HCT116 (cell line): ENCODE data around the gene PGGHG. TPM values are rescaled to one million over a fixed set of nuclear protein-coding genes. Genes with fewer than 3 reads are reported as not detected.

Experiments used
- ATAC-seq: fragments of 200-7000 bp; cut with Tn5 transposase; 2 replicates; pipeline ENCODE4 v1.9.1; 2020; ENCODE audit warnings: mild to moderate bottlenecking, moderate library complexity
- BruUV-seq: library from RNA; stranded (reverse); fragments of 400-500 nt; replicated peaks from 2 replicates; lab custom pipeline; 2021; lab: Mats Ljungman, UMichigan
- CTCF ChIA-PET: fragments of 300-600 bp; sonication (Branson Sonifier 250); formaldehyde crosslinking; loops from one replicate; lab custom pipeline; 2021; ENCODE audit warnings: antibody characterized with exemption; lab: Charles Lee
- POLR2A ChIA-PET: fragments of 300-600, 350-600 bp; sonication (Branson Sonifier 250); formaldehyde crosslinking; loops from one replicate; lab custom pipeline; 2021; ENCODE audit warnings: antibody characterized with exemption; lab: Charles Lee
- RAD21 ChIA-PET, 2 experiments: fragments of 300-600 bp; sonication (Branson Sonifier 250); formaldehyde crosslinking; loops; one replicate each; lab custom pipeline; 2023; ENCODE audit warnings: low total read pairs in 2 of 2; ENCODE audit not compliant: uncharacterized antibody in 2 of 2, unreplicated experiment in 2 of 2, low non-redundant PET in 1 of 2; lab: Charles Lee
- DNase-seq: peaks from one replicate; pipeline ENCODE4 v3.0.0-alpha.2; 2010; ENCODE audit warnings: low read depth, low spot score
- H2AFZ ChIP-seq: fragments of 200-600 bp; shearing (Covaris generic), sonication (generic); 2 replicates; pipeline ENCODE4 v1.6.1; 2017; ENCODE audit warnings: low read depth, mixed run types, mixed read lengths, antibody characterized with exemption, low read length; ENCODE audit not compliant: poor library complexity, severe bottlenecking
- H3K27ac ChIP-seq: 2 replicates; pipeline ENCODE4 v1.5.1; 2012; ENCODE audit warnings: low read depth, low read length
- H3K27me3 ChIP-seq: fragments of 200-600 bp; sonication (generic); 2 replicates; pipeline ENCODE4 v1.6.1; 2016; ENCODE audit warnings: mixed run types, low read length, mixed read lengths; ENCODE audit not compliant: insufficient read depth
- H3K36me3 ChIP-seq, 2 experiments: fragments of 200-500 bp in 1 of 2; fragments of 200-600 bp in 1 of 2; sonication (Bioruptor generic) in 1 of 2; sonication (generic) in 1 of 2; 2 replicates each; pipeline versions ENCODE4 v1.5.1 to v1.6.1; 2014 to 2016; ENCODE audit warnings: low read length in 2 of 2, inconsistent platforms in 1 of 2, mixed read lengths in 1 of 2, mixed run types in 1 of 2; ENCODE audit not compliant: insufficient read depth in 2 of 2, control insufficient read depth in 1 of 2
- H3K4me1 ChIP-seq, 2 experiments: fragments of 200-600 bp in 1 of 2; sonication (generic) in 1 of 2; 2 replicates each; pipeline versions ENCODE4 v1.5.1 to v1.6.1; 2012 to 2017; ENCODE audit warnings: low read length in 2 of 2, inconsistent platforms in 1 of 2, mild to moderate bottlenecking in 1 of 2, mixed read lengths in 1 of 2, mixed run types in 1 of 2, moderate library complexity in 1 of 2; ENCODE audit not compliant: insufficient read depth in 2 of 2, control insufficient read depth in 1 of 2
- H3K4me2 ChIP-seq: fragments of 200-600 bp; sonication (generic); 2 replicates; pipeline ENCODE4 v1.6.1; 2017; ENCODE audit warnings: mixed run types, low read length, mixed read lengths
- H3K4me3 ChIP-seq, 2 experiments: fragments of 200-600 bp in 1 of 2; sonication (generic) in 1 of 2; replicated peaks in 1 of 2; 2 replicates each; pipeline ENCODE4 v1.5.1; 2011 to 2016; ENCODE audit warnings: low read length in 2 of 2, control low read depth in 1 of 2, low read depth in 1 of 2, mild to moderate bottlenecking in 1 of 2, mixed read lengths in 1 of 2, mixed run types in 1 of 2
- H3K79me2 ChIP-seq: fragments of 200-600 bp; sonication (generic); 2 replicates; pipeline ENCODE4 v1.6.1; 2017; ENCODE audit warnings: mild to moderate bottlenecking, mixed run types, low read length, moderate library complexity, mixed read lengths; ENCODE audit not compliant: insufficient read depth
- H3K9ac ChIP-seq: fragments of 200-600 bp; sonication (generic); 2 replicates; pipeline ENCODE4 v1.6.1; 2016; ENCODE audit warnings: low read length, mixed read lengths
- H3K9me2 ChIP-seq: fragments of 200-600 bp; sonication (generic), shearing (Covaris generic); 2 replicates; pipeline ENCODE4 v1.6.1; 2017; ENCODE audit warnings: mixed run types, mild to moderate bottlenecking, moderate library complexity; ENCODE audit not compliant: insufficient read depth
- H3K9me3 ChIP-seq, 2 experiments: fragments of 200-500 bp in 1 of 2; fragments of 200-600 bp in 1 of 2; sonication (Bioruptor generic) in 1 of 2; sonication (generic) in 1 of 2; 2 replicates each; pipeline ENCODE4 v1.6.1; 2014 to 2017; ENCODE audit warnings: low read length in 2 of 2, mixed read lengths in 2 of 2, inconsistent platforms in 1 of 2, low read depth in 1 of 2, mild to moderate bottlenecking in 1 of 2, mixed run types in 1 of 2, moderate library complexity in 1 of 2; ENCODE audit not compliant: control insufficient read depth in 1 of 2, insufficient read depth in 1 of 2
- H4K20me1 ChIP-seq: fragments of 200-600 bp; sonication (generic), shearing (Covaris generic); 2 replicates; pipeline ENCODE4 v1.6.1; 2017; ENCODE audit warnings: mixed run types, mild to moderate bottlenecking, moderate library complexity; ENCODE audit not compliant: insufficient read depth
- CEBPB ChIP-seq: IDR thresholded peaks from 2 replicates; pipeline ENCODE4 v1.6.1; 2012; ENCODE audit warnings: low read depth
- EGR1 ChIP-seq: IDR thresholded peaks from 2 replicates; pipeline ENCODE4 v1.6.1; 2012; ENCODE audit warnings: low read depth
- ELF1 ChIP-seq: IDR thresholded peaks from 2 replicates; pipeline ENCODE4 v1.6.1; 2012; ENCODE audit warnings: low read depth, borderline replicate concordance
- EZH2phosphoT487 ChIP-seq: fragments of 200-600 bp; IDR thresholded peaks from 2 replicates; pipeline ENCODE4 v1.6.1; 2018; ENCODE audit warnings: antibody characterized with exemption, borderline replicate concordance
- FOSL1 ChIP-seq: IDR thresholded peaks from 2 replicates; pipeline ENCODE4 v1.6.1; 2012; ENCODE audit warnings: low read depth
- POLR2A ChIP-seq: IDR thresholded peaks from 2 replicates; pipeline ENCODE4 v1.7.0; 2011; ENCODE audit warnings: borderline replicate concordance; ENCODE audit not compliant: insufficient read depth, insufficient read length; ENCODE audit errors: extremely low read depth
- POLR2AphosphoS5 ChIP-seq: IDR thresholded peaks from 2 replicates; pipeline ENCODE4 v1.6.1; 2011; ENCODE audit warnings: mild to moderate bottlenecking, low read depth, low read length, moderate library complexity
- REST ChIP-seq: IDR thresholded peaks from 2 replicates; pipeline ENCODE4 v1.6.1; 2012; ENCODE audit warnings: low read depth
- SIN3A ChIP-seq: IDR thresholded peaks from 2 replicates; pipeline ENCODE4 v1.6.1; 2012; ENCODE audit warnings: low read depth
- SP1 ChIP-seq: IDR thresholded peaks from 2 replicates; pipeline ENCODE4 v1.6.1; 2012; ENCODE audit warnings: low read depth
- SRF ChIP-seq: IDR thresholded peaks from 2 replicates; pipeline ENCODE4 v1.6.1; 2012; ENCODE audit warnings: low read depth
- ZBTB33 ChIP-seq: IDR thresholded peaks from 2 replicates; pipeline ENCODE4 v1.6.1; 2011; ENCODE audit warnings: mild to moderate bottlenecking, low read length, moderate library complexity; ENCODE audit not compliant: insufficient replicate concordance; ENCODE audit errors: extremely low read depth
- ZFX ChIP-seq: fragments of 450-650 bp; IDR thresholded peaks from 2 replicates; pipeline ENCODE4 v1.6.1; 2017
- intact Hi-C: fragments of 100-400 bp; cut with micrococcal nuclease; formaldehyde crosslinking; loops from 2 replicates; pipeline ENCODE4 v1.10.0; 2022
- total RNA-seq: library from RNA; stranded (reverse); gene quantifications from one replicate; pipeline ENCODE4 v1.2.1, GENCODE V29; 2021; ENCODE audit not compliant: unreplicated experiment
- TF ChIP-seq, protein P1 (sequence below): IDR thresholded peaks from 2 replicates; pipeline ENCODE4 v1.6.1; 2012

Gene PGGHG
- total RNA-seq, 1 experiment from 2014 or later: 57.5 TPM

- Histone ChIP-seq H3K27me3 (no peaks in the 10 kb centered on the region), H3K4me2 (no peak overlapping the region), H4K20me1 (no peaks in the 10 kb centered on the region), H3K9ac (no peak overlapping the region), H3K4me3 (no peak overlapping the region), H3K9me3 (no peaks in the 10 kb centered on the region), H3K79me2 (no peaks in the 10 kb centered on the region), H2AFZ (no peak overlapping the region), H3K9me2 (no peaks in the 10 kb centered on the region), H3K36me3 (no peaks in the 10 kb centered on the region), H3K27ac (no peak overlapping the region), H3K4me1 (no peaks in the 10 kb centered on the region)
- no TSS peak for BruUV-seq
- ATAC-seq (no peak), DNase-seq (no peak)
- ChIA-PET CTCF (no interaction called here), RAD21 (no interaction called here), POLR2A (interaction anchor here (1.4 kb wide), 1 partner anchor 15 kb away, joined by 4 read pairs; no protein-coding TSS in a partner anchor)
- intact Hi-C loops: no loop called here
- TF ChIP-seq, protein P1, sequence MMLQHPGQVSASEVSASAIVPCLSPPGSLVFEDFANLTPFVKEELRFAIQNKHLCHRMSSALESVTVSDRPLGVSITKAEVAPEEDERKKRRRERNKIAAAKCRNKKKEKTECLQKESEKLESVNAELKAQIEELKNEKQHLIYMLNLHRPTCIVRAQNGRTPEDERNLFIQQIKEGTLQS: no peak
- TF ChIP-seq SRF: no peak
- TF ChIP-seq ELF1: no peak
- TF ChIP-seq EZH2phosphoT487: no peak
- no peak for TF ChIP-seq POLR2A
- TF ChIP-seq FOSL1: no peak
- TF ChIP-seq REST: no peak
- TF ChIP-seq POLR2AphosphoS5: no peak
- TF ChIP-seq ZBTB33: no peak
- TF ChIP-seq ZFX: no peak
- TF ChIP-seq CEBPB: no peak
- no peak for TF ChIP-seq SIN3A
- no peak for TF ChIP-seq SP1
- TF ChIP-seq EGR1: no peak
- TF ChIP-seq, all 23 proteins: peak for 0
Observed at GRCh38 chr11:340539-341512, 51.9 kb downstream of the PGGHG start.
